OCI-LY7 (cell line): ENCODE measurements around the gene NCF2.

Experiments used
- EZH2phosphoT487 ChIP-seq: fragments of 200-600 bp; sonication (generic); IDR thresholded peaks from 2 replicates; pipeline ENCODE4 v1.6.1; 2018; ENCODE audit warnings: low read depth, borderline replicate concordance, mild to moderate bottlenecking, mixed run types, antibody characterized with exemption, low read length, moderate library complexity, mixed read lengths
- TF ChIP-seq, protein P1 (sequence below): fragments of 200-600 bp; sonication (generic); conservative IDR thresholded peaks from 2 replicates; pipeline ENCODE4 v1.5.1; 2014; ENCODE audit warnings: mild to moderate bottlenecking, antibody characterized with exemption, low read length, moderate library complexity, mixed read lengths

DNA sequence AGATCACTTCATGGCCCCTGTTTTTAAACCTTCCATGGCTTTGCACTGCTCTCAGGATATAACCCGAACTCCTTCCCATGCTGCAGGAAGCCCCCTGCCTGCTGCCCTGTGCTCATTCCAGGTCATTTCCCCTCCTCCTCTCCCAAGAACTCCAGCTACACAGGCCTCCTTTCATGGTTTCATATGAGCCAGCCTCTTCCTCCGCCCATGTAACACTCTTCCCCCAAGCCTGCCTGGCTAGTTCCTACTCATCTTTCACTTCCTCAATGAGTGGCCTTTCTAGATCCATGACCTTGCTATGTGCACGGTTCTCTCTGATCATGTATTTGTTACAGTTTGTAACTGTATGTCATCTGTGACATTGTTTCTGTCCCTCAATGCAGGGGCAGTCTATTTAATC lies 3.1 kb upstream of the NCF2 start:
- TF ChIP-seq, protein P1, sequence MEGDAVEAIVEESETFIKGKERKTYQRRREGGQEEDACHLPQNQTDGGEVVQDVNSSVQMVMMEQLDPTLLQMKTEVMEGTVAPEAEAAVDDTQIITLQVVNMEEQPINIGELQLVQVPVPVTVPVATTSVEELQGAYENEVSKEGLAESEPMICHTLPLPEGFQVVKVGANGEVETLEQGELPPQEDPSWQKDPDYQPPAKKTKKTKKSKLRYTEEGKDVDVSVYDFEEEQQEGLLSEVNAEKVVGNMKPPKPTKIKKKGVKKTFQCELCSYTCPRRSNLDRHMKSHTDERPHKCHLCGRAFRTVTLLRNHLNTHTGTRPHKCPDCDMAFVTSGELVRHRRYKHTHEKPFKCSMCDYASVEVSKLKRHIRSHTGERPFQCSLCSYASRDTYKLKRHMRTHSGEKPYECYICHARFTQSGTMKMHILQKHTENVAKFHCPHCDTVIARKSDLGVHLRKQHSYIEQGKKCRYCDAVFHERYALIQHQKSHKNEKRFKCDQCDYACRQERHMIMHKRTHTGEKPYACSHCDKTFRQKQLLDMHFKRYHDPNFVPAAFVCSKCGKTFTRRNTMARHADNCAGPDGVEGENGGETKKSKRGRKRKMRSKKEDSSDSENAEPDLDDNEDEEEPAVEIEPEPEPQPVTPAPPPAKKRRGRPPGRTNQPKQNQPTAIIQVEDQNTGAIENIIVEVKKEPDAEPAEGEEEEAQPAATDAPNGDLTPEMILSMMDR = no peak
- TF ChIP-seq EZH2phosphoT487 = no peak
